Measurements from ENCODE around the gene ENAH.
"Not testable (repeated sequence)": the region's sequence is repeated elsewhere in the genome, so short reads cannot be mapped to it uniquely, and the experiment has no call there.

The ENAH gene

GRCh38 chr1:225652729-225653462 lies at the start of gene ENAH:
ENAH (minus strand) TSS chr1:225653123; CDS start chr1:225652690, 433 bp downstream.
- DNase-seq: peak; percentile 29 to 37

GRCh38 chr1:225700889-225701465 lies 48.1 kb upstream of the ENAH start:
- no peak for DNase-seq

- no peak for DNase-seq
Observed at GRCh38 chr1:225700164-225700821, 47.4 kb upstream of the ENAH start.

GRCh38 chr1:225699336-225699735 lies 46.4 kb upstream of the ENAH start:
- DNase-seq: no peak

- not testable (repeated sequence) for DNase-seq
Observed at GRCh38 chr1:225698194-225698593, 45.3 kb upstream of the ENAH start.

GRCh38 chr1:225697428-225697827 lies 44.5 kb upstream of the ENAH start:
- no peak for DNase-seq

- no peak for DNase-seq
Observed at GRCh38 chr1:225695578-225696337, 42.8 kb upstream of the ENAH start.

GRCh38 chr1:225694151-225694603 lies 41.3 kb upstream of the ENAH start:
- DNase-seq: no peak

- not testable (repeated sequence) for DNase-seq
Observed at GRCh38 chr1:225693697-225694096, 40.8 kb upstream of the ENAH start.

- DNase-seq: no peak
Observed at GRCh38 chr1:225693085-225693696, 40.3 kb upstream of the ENAH start.

GRCh38 chr1:225692517-225692879 lies 39.6 kb upstream of the ENAH start:
- no peak for DNase-seq

GRCh38 chr1:225691861-225692516 lies 39.1 kb upstream of the ENAH start:
- DNase-seq: no peak

- no peak for DNase-seq
Observed at GRCh38 chr1:225691377-225691776, 38.5 kb upstream of the ENAH start.

- DNase-seq: no peak
Observed at GRCh38 chr1:225689882-225690459, 37.0 kb upstream of the ENAH start.

GRCh38 chr1:225688345-225688744 lies 35.4 kb upstream of the ENAH start:
- no peak for DNase-seq

- no peak for DNase-seq
Observed at GRCh38 chr1:225685476-225686176, 32.7 kb upstream of the ENAH start.

- DNase-seq: no peak
Observed at GRCh38 chr1:225684741-225685140, 31.8 kb upstream of the ENAH start.

GRCh38 chr1:225681231-225681630 lies 28.3 kb upstream of the ENAH start:
- DNase-seq: no peak

- no peak for DNase-seq
Observed at GRCh38 chr1:225678545-225678944, 25.6 kb upstream of the ENAH start.

GRCh38 chr1:225677350-225678124 lies 24.6 kb upstream of the ENAH start:
- no peak for DNase-seq

Measured in CD4-positive, alpha-beta T cell treated with Interleukin-1 beta for 1 hour (primary cell).